CD4-positive, CD25-positive, alpha-beta regulatory T cell (primary cell): ENCODE measurements around the gene GIT2. TPM values are rescaled to one million over a fixed set of nuclear protein-coding genes. Genes with fewer than 3 reads are reported as not detected.
A peak's percentile ranks its signal among the peaks of the same experiment; 100 is the strongest.
"Not testable (repeated sequence)": the region's sequence is repeated elsewhere in the genome, so short reads cannot be mapped to it uniquely, and the experiment has no call there.

Experiments used
- ATAC-seq, 2 donors: fragments of 150-1000 bp; cut with Tn5 transposase; one replicate each; pipeline ENCODE4 v1.10.0; 2021; ENCODE audit warnings: low read depth in 2 of 2, moderate number of reproducible peaks in 2 of 2, moderate library complexity in 1 of 2
- DNase-seq, 3 donors: peaks; one replicate each; pipeline versions ENCODE4 v3.0.0 to v3.0.0-alpha.2; 2012 to 2022; ENCODE audit warnings: mixed read lengths in 1 of 3
- H3K27ac ChIP-seq: one replicate; pipeline ENCODE4 v1.7.0; 2013; ENCODE audit warnings: mild to moderate bottlenecking, low read length; ENCODE audit not compliant: insufficient read depth, poor library complexity, severe bottlenecking
- H3K27me3 ChIP-seq: one replicate; pipeline ENCODE4 v1.7.0; 2013; ENCODE audit warnings: low read length; ENCODE audit not compliant: control insufficient read depth, insufficient read depth
- H3K36me3 ChIP-seq: one replicate; pipeline ENCODE4 v1.7.0; 2013; ENCODE audit warnings: mild to moderate bottlenecking, low read length, moderate library complexity; ENCODE audit not compliant: control insufficient read depth, insufficient read depth
- H3K4me1 ChIP-seq: 2 replicates; pipeline ENCODE4 v1.7.0; 2013; ENCODE audit warnings: mild to moderate bottlenecking, low read length; ENCODE audit not compliant: insufficient read depth, control insufficient read depth, poor library complexity, severe bottlenecking
- H3K4me3 ChIP-seq: one replicate; pipeline ENCODE4 v1.7.0; 2013; ENCODE audit warnings: low read depth, mild to moderate bottlenecking, low read length, moderate library complexity
- H3K9me3 ChIP-seq, 2 experiments: 1 replicate in 1 of 2; 2 replicates in 1 of 2; pipeline ENCODE4 v1.7.0; 2013; ENCODE audit warnings: low read length in 2 of 2, mild to moderate bottlenecking in 1 of 2, moderate library complexity in 1 of 2; ENCODE audit not compliant: control insufficient read depth in 2 of 2
- H3K27ac Mint-ChIP-seq, 3 donors: one replicate each; pipeline ENCODE4 v1.8.0; 2020 to 2022; ENCODE audit warnings: mild to moderate bottlenecking in 3 of 3, mixed read lengths in 3 of 3, moderate library complexity in 2 of 3
- H3K27me3 Mint-ChIP-seq: one replicate; pipeline ENCODE4 v1.8.0; 2022; ENCODE audit warnings: mild to moderate bottlenecking, mixed read lengths
- H3K36me3 Mint-ChIP-seq: one replicate; pipeline ENCODE4 v1.8.0; 2020; ENCODE audit warnings: mixed read lengths
- H3K4me1 Mint-ChIP-seq, 4 donors: one replicate each; pipeline ENCODE4 v1.8.0; 2020 to 2022; ENCODE audit warnings: mixed read lengths in 4 of 4, mild to moderate bottlenecking in 1 of 4
- H3K4me3 Mint-ChIP-seq, 4 donors: one replicate each; pipeline ENCODE4 v1.8.0; 2020 to 2022; ENCODE audit warnings: mild to moderate bottlenecking in 4 of 4, mixed read lengths in 4 of 4, moderate library complexity in 3 of 4
- H3K9me3 Mint-ChIP-seq, 7 donors: one replicate each; pipeline ENCODE4 v1.8.0; 2020 to 2022; ENCODE audit warnings: mixed read lengths in 7 of 7, mild to moderate bottlenecking in 3 of 7, moderate library complexity in 2 of 7
- polyA plus RNA-seq, 4 donors: library from polyadenylated mRNA; unstranded; fragments of 300-500 nt; fragmentation: Illumina TruSeq; gene quantifications; one replicate each; pipeline ENCODE4 v1.2.3, GENCODE V29; 2021
- total RNA-seq: library from RNA; stranded (reverse); gene quantifications from one replicate; pipeline ENCODE4 v1.2.3, GENCODE V29; 2022

GIT2 gene
- total and polyA plus RNA-seq, 5 donors from 2014 or later = 79.0 to 95.3 (median 81.7) TPM

DNA sequence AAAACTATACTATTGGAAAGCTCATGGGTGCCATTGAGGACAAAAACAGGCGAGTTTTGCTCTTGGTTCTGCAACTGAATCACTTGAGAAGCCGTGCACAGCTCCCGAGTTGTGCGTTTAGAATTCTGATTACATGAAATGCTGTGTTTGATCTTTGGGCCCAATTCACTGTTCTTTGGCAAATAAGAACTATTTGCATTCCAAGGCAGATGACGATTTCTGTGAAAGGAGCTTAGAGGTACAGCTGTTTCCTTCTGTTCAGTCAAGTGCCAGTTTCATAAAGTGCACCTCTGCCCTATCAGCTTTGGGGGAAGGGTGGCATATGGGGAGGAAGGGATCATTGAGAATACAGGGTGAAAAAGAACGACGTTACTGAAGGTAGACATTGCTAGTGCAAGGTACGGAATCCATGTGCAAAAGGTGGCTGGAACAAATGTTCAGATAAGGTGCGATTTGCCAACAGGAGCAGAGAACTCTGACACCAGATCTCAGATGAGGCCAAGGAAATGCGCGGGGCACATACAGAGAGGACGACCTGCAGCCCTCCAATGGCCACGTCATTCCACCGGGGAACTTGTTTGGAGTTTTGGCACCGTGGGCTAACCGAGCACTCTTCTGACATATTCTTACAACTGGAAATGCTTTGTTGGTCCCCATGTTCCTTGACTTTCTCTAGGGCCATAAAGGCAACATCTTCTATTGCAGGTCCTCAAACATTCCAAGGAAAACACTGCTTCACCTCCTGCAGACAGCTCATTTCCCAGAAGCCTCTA is 66.0 kb downstream of the GIT2 start:
- Histone ChIP-seq H3K4me1 (no peaks in the 10 kb centered on the region), H3K27ac (no peak overlapping the region), H3K9me3 (no peaks in the 10 kb centered on the region), H3K4me3 (no peak overlapping the region), H3K36me3 (peaks cover 45% of the 10 kb centered on the region), H3K27me3 (no peaks in the 10 kb centered on the region)
- Mint-ChIP-seq H3K27ac (peak overlapping the region in 2 of 3 donors; percentile 3 to 8), H3K9me3 (no peaks in the 10 kb centered on the region), H3K27me3 (no peaks in the 10 kb centered on the region), H3K4me3 (no peak overlapping the region), H3K4me1 (peaks cover 0 to 5% (median 4%) of the 10 kb centered on the region in 4 donors), H3K36me3 (peaks cover 36% of the 10 kb centered on the region)
- ATAC-seq = no peak
- no peak for DNase-seq

DNA sequence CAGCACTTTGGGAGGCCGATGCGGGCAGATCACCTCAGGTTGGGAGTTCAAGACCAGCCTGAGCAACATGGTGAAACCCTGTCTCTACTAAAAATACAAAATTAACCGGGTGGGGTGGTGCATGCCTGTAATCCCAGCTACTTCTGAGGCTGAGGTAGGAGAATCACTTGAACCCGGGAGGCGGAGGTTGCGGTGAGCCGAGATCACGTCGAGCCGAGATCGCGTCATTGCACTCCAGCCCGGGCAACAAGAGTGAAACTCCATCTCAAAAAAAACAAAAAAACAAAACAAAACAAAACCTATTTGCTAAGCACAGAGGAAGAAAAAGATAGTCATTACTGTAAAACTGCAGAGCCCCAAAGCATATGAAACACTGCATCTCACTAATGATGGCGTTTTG is 66.8 kb downstream of the GIT2 start:
- ATAC-seq, H3K4me1 Mint-ChIP-seq, H3K4me3 ChIP-seq, DNase-seq, H3K27ac ChIP-seq, H3K4me1 ChIP-seq, H3K27me3 ChIP-seq, H3K9me3 ChIP-seq, H3K27me3 Mint-ChIP-seq, H3K4me3 Mint-ChIP-seq, H3K9me3 Mint-ChIP-seq: not testable (repeated sequence)
- peaks cover 34% of the 10 kb centered on the region for H3K36me3 Mint-ChIP-seq
- H3K27ac Mint-ChIP-seq = peak overlapping the region in 1 of 3 donors; percentile 1
- peaks cover 41% of the 10 kb centered on the region for H3K36me3 ChIP-seq

DNA sequence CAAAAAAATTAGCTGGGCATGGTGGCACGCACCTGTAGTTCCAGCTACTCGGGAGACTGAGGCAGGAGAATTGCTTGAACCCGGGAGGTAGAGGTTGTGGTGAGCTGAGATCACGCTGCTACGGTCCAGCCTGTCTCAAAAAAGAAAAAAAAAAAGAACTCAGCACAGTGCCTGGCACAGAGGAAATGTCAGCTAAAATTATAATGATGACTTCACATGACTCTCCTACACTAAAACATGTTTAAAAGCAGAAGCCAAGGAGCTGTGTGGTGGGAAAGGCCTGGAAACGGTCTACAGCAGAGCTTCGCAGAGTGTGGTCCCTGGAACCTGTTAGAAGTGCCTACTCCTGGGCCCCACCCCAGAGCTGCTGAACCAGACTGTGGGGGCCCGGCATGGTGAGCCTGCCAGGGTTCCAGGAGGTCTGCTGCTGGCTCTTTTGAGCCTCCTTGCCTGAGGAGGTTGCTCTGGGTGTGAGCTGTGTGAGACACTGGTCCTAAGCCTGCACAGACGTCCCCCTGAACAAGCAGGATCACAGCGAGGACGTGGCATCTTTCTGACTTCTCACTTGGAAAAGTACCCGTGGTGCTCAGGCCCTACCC is 68.0 kb downstream of the GIT2 start:
- ATAC-seq (no peak), DNase-seq (no peak)
- no peaks in the 10 kb centered on the region for H3K9me3 Mint-ChIP-seq
- no peak overlapping the region for H3K4me3 ChIP-seq
- peaks cover 3 to 5% (median 5%) of the 10 kb centered on the region in 4 donors for H3K4me1 Mint-ChIP-seq
- no peak overlapping the region for H3K27ac ChIP-seq
- no peaks in the 10 kb centered on the region for H3K4me1 ChIP-seq
- peak overlapping the region in 1 of 3 donors; percentile 81 for H3K27ac Mint-ChIP-seq
- H3K27me3 ChIP-seq = no peaks in the 10 kb centered on the region
- no peaks in the 10 kb centered on the region for H3K9me3 ChIP-seq
- peaks cover 28% of the 10 kb centered on the region for H3K36me3 Mint-ChIP-seq
- H3K27me3 Mint-ChIP-seq = no peaks in the 10 kb centered on the region
- no peak overlapping the region for H3K4me3 Mint-ChIP-seq
- peaks cover 30% of the 10 kb centered on the region for H3K36me3 ChIP-seq

DNA sequence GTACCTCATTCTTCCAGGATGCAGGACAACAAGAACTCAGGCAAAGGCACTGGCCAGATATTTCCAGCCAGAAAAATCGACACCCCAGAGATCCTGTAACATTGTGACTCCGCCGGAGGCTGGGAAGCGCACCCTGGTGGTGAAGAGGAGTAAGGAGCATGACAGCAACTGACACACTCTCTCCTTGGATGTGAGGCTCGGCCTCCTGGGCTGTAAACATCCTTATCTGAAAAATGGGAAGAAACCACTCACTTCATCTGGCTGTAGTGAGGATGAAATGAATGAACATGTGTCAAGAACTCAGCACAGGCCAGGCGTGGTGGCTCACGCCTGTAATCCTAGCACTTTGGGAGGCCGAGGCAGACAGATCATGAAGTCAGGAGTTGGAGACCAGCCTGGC is 68.5 kb downstream of the GIT2 start:
- no peak overlapping the region for H3K4me3 Mint-ChIP-seq
- H3K4me1 ChIP-seq = no peaks in the 10 kb centered on the region
- H3K4me3 ChIP-seq = no peak overlapping the region
- H3K36me3 Mint-ChIP-seq = peaks cover 23% of the 10 kb centered on the region
- DNase-seq (peak; percentile 13 to 51 (median 44)), ATAC-seq (peak; percentile 43 to 54)
- no peaks in the 10 kb centered on the region for H3K27me3 Mint-ChIP-seq
- no peaks in the 10 kb centered on the region for H3K9me3 ChIP-seq
- H3K27me3 ChIP-seq = no peaks in the 10 kb centered on the region
- peaks cover 3 to 5% (median 5%) of the 10 kb centered on the region in 4 donors for H3K4me1 Mint-ChIP-seq
- peak overlapping the region in 2 of 3 donors; percentile 79 to 81 for H3K27ac Mint-ChIP-seq
- peaks cover 25% of the 10 kb centered on the region for H3K36me3 ChIP-seq
- H3K9me3 Mint-ChIP-seq = no peaks in the 10 kb centered on the region
- no peak overlapping the region for H3K27ac ChIP-seq

DNA sequence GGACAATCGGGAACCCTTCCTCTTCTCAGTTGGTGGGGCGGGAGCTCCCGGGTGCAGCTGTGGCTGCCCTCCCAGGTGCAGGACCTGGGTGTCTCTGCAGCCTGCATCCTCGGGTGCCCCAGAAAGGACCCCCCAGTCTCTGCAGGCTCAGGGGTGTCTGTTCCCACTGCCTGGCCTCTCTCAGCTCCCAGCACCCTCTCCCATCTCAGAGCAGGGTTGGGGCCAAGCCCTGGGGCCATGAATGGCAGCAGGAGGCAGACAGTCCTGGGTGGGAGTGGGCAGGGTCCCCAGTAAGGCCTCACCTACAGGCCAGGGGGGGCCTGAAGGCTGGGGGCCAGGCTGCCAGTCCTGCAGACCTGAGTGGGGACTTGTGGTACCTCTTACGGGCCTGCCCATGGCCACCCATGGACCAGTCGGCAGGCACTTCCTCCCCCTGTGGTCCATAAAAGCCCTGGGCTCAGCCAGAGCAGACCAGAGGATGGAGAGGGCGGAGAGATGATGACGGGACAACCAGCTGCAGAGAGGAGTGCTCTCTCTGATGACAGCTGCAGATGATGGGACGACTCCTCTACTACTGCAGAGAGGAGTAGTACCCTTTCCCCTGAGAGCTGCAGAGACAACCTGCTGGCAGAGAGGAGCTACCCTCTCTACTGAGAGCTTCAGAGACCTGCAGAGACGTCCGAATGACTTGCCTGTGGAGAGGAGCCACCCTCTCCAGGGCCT is 69.5 kb downstream of the GIT2 start:
- no peak for DNase-seq
- Mint-ChIP-seq H3K27ac (no peak overlapping the region), H3K9me3 (no peaks in the 10 kb centered on the region), H3K4me1 (peaks cover 3 to 5% (median 5%) of the 10 kb centered on the region in 4 donors), H3K4me3 (no peak overlapping the region), H3K27me3 (no peaks in the 10 kb centered on the region), H3K36me3 (peaks cover 16% of the 10 kb centered on the region)
- H3K27ac ChIP-seq = no peak overlapping the region
- H3K9me3 ChIP-seq = no peaks in the 10 kb centered on the region
- H3K4me3 ChIP-seq = no peak overlapping the region
- no peaks in the 10 kb centered on the region for H3K4me1 ChIP-seq
- ATAC-seq = no peak
- no peaks in the 10 kb centered on the region for H3K27me3 ChIP-seq
- peaks cover 15% of the 10 kb centered on the region for H3K36me3 ChIP-seq

DNA sequence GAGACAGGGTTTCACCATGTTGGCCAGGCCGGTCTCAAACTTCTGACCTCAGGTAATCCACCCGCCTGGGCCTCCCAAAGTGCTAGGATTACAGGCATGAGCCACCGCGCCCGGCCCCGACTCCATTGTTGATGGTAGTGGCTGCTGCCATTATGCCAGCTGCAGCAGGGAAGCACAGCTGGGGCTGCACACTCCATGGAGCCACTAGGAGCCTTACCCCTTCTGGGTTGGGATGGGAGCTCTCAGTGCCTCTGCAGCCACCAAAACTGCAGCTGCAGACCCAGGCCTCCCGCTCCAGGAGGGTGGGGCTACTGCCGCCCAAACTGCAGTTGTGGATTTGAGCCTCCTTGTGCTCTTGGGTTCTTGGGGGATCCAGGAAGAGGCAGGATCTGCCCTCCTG is 70.2 kb downstream of the GIT2 start:
- Mint-ChIP-seq H3K4me1 (peaks cover 3 to 7% (median 5%) of the 10 kb centered on the region in 4 donors), H3K4me3 (no peak overlapping the region)
- no peaks in the 10 kb centered on the region for H3K9me3 ChIP-seq

DNA sequence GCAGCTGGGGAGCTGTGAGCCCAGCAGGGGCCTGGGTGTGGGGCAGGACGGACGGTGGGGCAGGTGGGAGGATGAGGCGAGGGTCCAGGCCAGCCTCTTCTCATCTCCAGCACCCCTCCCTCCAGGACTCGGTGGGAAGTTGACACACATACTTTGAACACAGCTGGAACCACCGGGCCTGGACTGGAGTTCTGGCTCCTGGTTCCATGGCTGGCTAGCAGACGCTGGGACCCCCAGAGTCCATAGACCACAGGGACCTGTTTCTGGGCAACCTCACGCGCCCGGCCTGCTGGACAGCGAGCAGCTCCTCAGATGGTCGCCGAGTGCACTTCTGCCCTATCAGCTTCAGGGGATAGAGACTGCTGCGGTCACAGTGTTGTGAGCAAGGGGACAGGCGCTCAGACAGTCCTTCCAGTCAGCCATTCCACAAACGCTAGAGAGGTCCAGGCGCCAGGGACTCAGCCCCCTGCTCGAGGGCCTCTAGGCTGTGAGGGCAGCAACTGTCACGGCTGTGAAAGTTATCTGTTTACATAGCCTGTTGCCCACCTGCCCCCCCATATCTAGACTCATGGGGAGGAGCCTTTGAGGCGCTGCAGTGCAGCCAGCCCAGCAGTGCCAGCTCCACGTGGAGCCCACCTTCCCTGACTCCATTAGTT is 70.9 kb downstream of the GIT2 start:
- Histone ChIP-seq H3K27me3 (no peaks in the 10 kb centered on the region), H3K27ac (no peak overlapping the region), H3K4me3 (no peak overlapping the region), H3K36me3 (peaks cover 12% of the 10 kb centered on the region), H3K9me3 (no peaks in the 10 kb centered on the region), H3K4me1 (no peaks in the 10 kb centered on the region)
- ATAC-seq = no peak
- no peaks in the 10 kb centered on the region for H3K9me3 Mint-ChIP-seq
- peak overlapping the region in 1 of 3 donors; percentile 83 for H3K27ac Mint-ChIP-seq
- peaks cover 20% of the 10 kb centered on the region for H3K36me3 Mint-ChIP-seq
- no peak overlapping the region for H3K4me3 Mint-ChIP-seq
- peaks cover 3 to 10% (median 5%) of the 10 kb centered on the region in 4 donors for H3K4me1 Mint-ChIP-seq
- no peaks in the 10 kb centered on the region for H3K27me3 Mint-ChIP-seq
- no peak for DNase-seq

More for the DNA sequence above, 70.2 kb downstream of the GIT2 start:
- Mint-ChIP-seq H3K36me3 (peaks cover 14% of the 10 kb centered on the region), H3K27me3 (no peaks in the 10 kb centered on the region), H3K27ac (no peak overlapping the region), H3K9me3 (no peaks in the 10 kb centered on the region)
- DNase-seq (no peak), ATAC-seq (no peak)
- H3K4me3 ChIP-seq = no peak overlapping the region
- H3K36me3 ChIP-seq = peaks cover 13% of the 10 kb centered on the region
- no peaks in the 10 kb centered on the region for H3K27me3 ChIP-seq
- H3K4me1 ChIP-seq = no peaks in the 10 kb centered on the region
- no peak overlapping the region for H3K27ac ChIP-seq
